Keratinocyte (primary cell): ENCODE measurements around the gene PHLDB3. TPM values are rescaled to one million over a fixed set of nuclear protein-coding genes. Genes with fewer than 3 reads are reported as not detected.
A peak's percentile ranks its signal among the peaks of the same experiment; 100 is the strongest.

Source experiments
- DNase-seq: peaks from one replicate; pipeline ENCODE4 v3.0.0-alpha.2; 2011; ENCODE audit warnings: low read depth, missing footprints, low spot score
- FAIRE-seq: peaks from 2 replicates; lab custom pipeline; 2011; peaks lifted over from hg19 to GRCh38; lab: Jason Lieb, UNC
- H2AFZ ChIP-seq: 2 replicates; pipeline ENCODE4 v1.6.0; 2012; ENCODE audit warnings: low read length, control low read depth, inconsistent platforms; ENCODE audit not compliant: control insufficient read depth
- H3K27ac ChIP-seq: 2 replicates; pipeline ENCODE4 v1.5.1; 2011; ENCODE audit warnings: low read length; ENCODE audit not compliant: control insufficient read depth, insufficient read depth
- H3K27me3 ChIP-seq: 3 replicates; pipeline ENCODE4 v1.6.0; 2011; ENCODE audit warnings: low read length; ENCODE audit not compliant: control insufficient read depth, insufficient read depth; ENCODE audit errors: extremely low read depth
- H3K36me3 ChIP-seq, 2 experiments: 2 replicates in 1 of 2; 3 replicates in 1 of 2; pipeline ENCODE4 v1.5.1; 2011; ENCODE audit warnings: low read length in 2 of 2, mild to moderate bottlenecking in 1 of 2; ENCODE audit not compliant: control insufficient read depth in 2 of 2, insufficient read depth in 2 of 2; ENCODE audit errors: extremely low read depth in 1 of 2
- H3K4me1 ChIP-seq: 3 replicates; pipeline ENCODE4 v1.5.1; 2011; ENCODE audit warnings: low read length; ENCODE audit not compliant: control insufficient read depth, insufficient read depth; ENCODE audit errors: extremely low read depth
- H3K4me2 ChIP-seq: 3 replicates; pipeline ENCODE4 v1.6.0; 2011; ENCODE audit warnings: low read depth, low read length; ENCODE audit not compliant: control insufficient read depth, insufficient read depth; ENCODE audit errors: extremely low read depth
- H3K4me3 ChIP-seq, 3 experiments: fragments of 200-600 bp in 1 of 3; sonication (generic) in 1 of 3; 2 replicates in 2 of 3; 3 replicates in 1 of 3; pipeline ENCODE4 v1.5.1; 2011 to 2016; ENCODE audit warnings: low read length in 3 of 3, mild to moderate bottlenecking in 3 of 3, control low read depth in 2 of 3, inconsistent platforms in 1 of 3, low read depth in 1 of 3, mixed read lengths in 1 of 3, mixed run types in 1 of 3, moderate library complexity in 1 of 3; ENCODE audit not compliant: control insufficient read depth in 2 of 3, insufficient read depth in 2 of 3; ENCODE audit errors: extremely low read depth in 1 of 3
- H3K79me2 ChIP-seq: 2 replicates; pipeline ENCODE4 v1.6.0; 2012; ENCODE audit warnings: low read length; ENCODE audit not compliant: control insufficient read depth, insufficient read depth
- H3K9ac ChIP-seq: 3 replicates; pipeline ENCODE4 v1.6.0; 2011; ENCODE audit warnings: low read length; ENCODE audit not compliant: control insufficient read depth, insufficient read depth; ENCODE audit errors: extremely low read depth
- H3K9me1 ChIP-seq: 3 replicates; pipeline ENCODE4 v1.6.0; 2011; ENCODE audit warnings: low read length; ENCODE audit not compliant: control insufficient read depth, insufficient read depth; ENCODE audit errors: extremely low read depth
- H3K9me3 ChIP-seq: 2 replicates; pipeline ENCODE4 v1.5.1; 2012; ENCODE audit warnings: low read depth, low read length; ENCODE audit not compliant: control insufficient read depth
- H4K20me1 ChIP-seq: 3 replicates; pipeline ENCODE4 v1.6.0; 2011; ENCODE audit warnings: low read length; ENCODE audit not compliant: control insufficient read depth, insufficient read depth; ENCODE audit errors: extremely low read depth
- EZH2 ChIP-seq: IDR thresholded peaks from one replicate; pipeline ENCODE4 v1.6.1; 2012; ENCODE audit warnings: inconsistent platforms, mild to moderate bottlenecking, low read length, moderate library complexity
- dilution Hi-C: fragments of 300-500 bp; cut with MboI; formaldehyde crosslinking; loops from one replicate; pipeline ENCODE4 v1.7.0; 2020; ENCODE audit warnings: low sequenced_read_pairs; ENCODE audit not compliant: extremely low pct_ligation_motif_present
- polyA plus RNA-seq, 5 experiments: library from polyadenylated mRNA; depleted of rRNA in 3 of 5; stranded (reverse) in 3 of 5; stranded (forward) in 1 of 5; unstranded in 1 of 5; fragments of >200 nt; gene quantifications; 1 replicate in 1 of 5; 2 replicates in 3 of 5; 3 replicates in 1 of 5; pipeline versions ENCODE4 v1.2.1 to v1.2.3, GENCODE V29; 2011 to 2012; ENCODE audit warnings: missing spikeins in 2 of 5, low read depth in 1 of 5, low replicate concordance in 1 of 5
- TF ChIP-seq, protein P1 (sequence below), 3 experiments: IDR thresholded peaks in 1 of 3; conservative IDR thresholded peaks in 1 of 3; optimal IDR thresholded peaks in 1 of 3; 2 replicates in 2 of 3; 3 replicates in 1 of 3; pipeline versions ENCODE3 to v1.5.1; 2011; ENCODE audit warnings: low read length in 3 of 3, mild to moderate bottlenecking in 3 of 3, moderate library complexity in 2 of 3, control low read depth in 1 of 3, inconsistent platforms in 1 of 3; ENCODE audit not compliant: insufficient read depth in 2 of 3; ENCODE audit errors: extremely low read depth in 1 of 3

The PHLDB3 gene
- polyA plus RNA-seq, 1 donor (not counting 4 experiments of a cell fraction or from before 2014, with no cell fraction given) = 6.7 TPM

GRCh38 chr19:43527860-43528622 lies 23.5 kb upstream of the PHLDB3 start:
- DNase-seq = no peak
- no peaks in the 10 kb centered on the region for H3K27me3 ChIP-seq
- peaks cover 44% of the 10 kb centered on the region for H3K4me1 ChIP-seq

DNA sequence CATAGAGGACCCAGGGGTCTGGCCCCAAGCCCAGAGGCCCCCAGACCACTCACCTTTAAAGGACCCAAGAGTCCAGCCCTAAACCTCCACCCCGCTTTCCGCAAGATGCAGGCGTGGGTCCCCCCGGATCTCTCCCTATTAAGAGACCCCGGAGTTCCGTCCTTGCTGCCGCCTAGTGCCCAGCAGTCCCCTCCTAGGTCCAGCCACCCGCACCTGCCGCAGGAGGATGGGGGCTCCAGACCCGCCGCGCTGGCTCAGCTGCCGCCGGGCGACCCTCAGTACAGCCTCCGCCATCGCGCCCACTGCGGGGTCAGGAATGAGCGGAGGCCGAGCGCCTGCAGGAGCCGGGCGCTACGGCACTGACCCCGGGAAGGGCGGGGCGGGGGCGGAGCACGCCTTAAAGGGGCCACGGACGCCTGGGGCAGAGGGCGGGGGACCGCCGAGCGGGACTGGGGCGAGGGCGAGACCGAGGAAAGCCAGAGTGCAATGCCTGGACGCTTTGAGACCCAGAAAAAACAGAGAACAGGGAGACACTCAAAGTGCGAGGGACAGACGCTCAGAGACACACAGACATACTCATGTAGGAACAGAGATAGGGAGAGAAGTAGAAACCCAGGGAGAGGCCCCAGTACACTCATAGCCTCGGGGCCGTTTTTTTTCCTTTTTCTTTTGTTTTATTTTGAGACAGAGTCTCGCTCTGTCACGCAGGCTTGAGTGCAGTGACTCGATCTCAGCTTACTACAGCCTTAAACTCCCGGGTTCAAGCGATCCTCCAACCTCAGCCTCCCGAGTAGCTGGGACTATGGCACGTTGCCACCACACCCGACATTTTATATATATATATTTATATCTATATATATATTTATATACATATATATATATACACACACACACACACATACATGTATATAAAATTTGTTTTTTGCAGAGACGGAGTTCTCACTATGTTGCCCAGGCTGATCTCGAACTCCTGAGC lies 22.6 kb upstream of the PHLDB3 start, which contains the start of gene ETHE1:
ETHE1 (minus strand) TSS at position 318 of the 976 bp plus-strand sequence; CDS start at position 294, 24 bp downstream.
- H2AFZ ChIP-seq = peak within 1 kb of the TSS; percentile 90
- peaks cover 3% of the 10 kb centered on the region for H4K20me1 ChIP-seq
- no peaks in the 10 kb centered on the region for H3K9me1 ChIP-seq
- peak within 1 kb of the TSS; percentile 88 for H3K9ac ChIP-seq
- FAIRE-seq (peak; percentile 20), DNase-seq (no peak)
- peaks cover 39% of the 10 kb centered on the region for H3K4me1 ChIP-seq
- dilution Hi-C loops = no loop called here
- peak within 1 kb of the TSS; percentile 95 for H3K27ac ChIP-seq
- no peaks in the 10 kb centered on the region for H3K9me3 ChIP-seq
- H3K79me2 ChIP-seq = peaks cover 50% of the 10 kb centered on the region
- peaks cover 0 to 9% of the 10 kb centered on the region in 2 experiments for H3K36me3 ChIP-seq
- TF ChIP-seq, protein P1, sequence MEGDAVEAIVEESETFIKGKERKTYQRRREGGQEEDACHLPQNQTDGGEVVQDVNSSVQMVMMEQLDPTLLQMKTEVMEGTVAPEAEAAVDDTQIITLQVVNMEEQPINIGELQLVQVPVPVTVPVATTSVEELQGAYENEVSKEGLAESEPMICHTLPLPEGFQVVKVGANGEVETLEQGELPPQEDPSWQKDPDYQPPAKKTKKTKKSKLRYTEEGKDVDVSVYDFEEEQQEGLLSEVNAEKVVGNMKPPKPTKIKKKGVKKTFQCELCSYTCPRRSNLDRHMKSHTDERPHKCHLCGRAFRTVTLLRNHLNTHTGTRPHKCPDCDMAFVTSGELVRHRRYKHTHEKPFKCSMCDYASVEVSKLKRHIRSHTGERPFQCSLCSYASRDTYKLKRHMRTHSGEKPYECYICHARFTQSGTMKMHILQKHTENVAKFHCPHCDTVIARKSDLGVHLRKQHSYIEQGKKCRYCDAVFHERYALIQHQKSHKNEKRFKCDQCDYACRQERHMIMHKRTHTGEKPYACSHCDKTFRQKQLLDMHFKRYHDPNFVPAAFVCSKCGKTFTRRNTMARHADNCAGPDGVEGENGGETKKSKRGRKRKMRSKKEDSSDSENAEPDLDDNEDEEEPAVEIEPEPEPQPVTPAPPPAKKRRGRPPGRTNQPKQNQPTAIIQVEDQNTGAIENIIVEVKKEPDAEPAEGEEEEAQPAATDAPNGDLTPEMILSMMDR (optimal IDR thresholded peaks at IDR 0.05 in 1 of 3, IDR thresholded peaks at IDR 0.05 in 1 of 3, conservative IDR thresholded peaks at IDR 0.05 in 1 of 3; ENCODE audit: extremely low read depth in 1 of 3, insufficient read depth in 2 of 3, low read length in 3 of 3) = no peak
- no peak for TF ChIP-seq EZH2
- H3K27me3 ChIP-seq = no peaks in the 10 kb centered on the region
- peak within 1 kb of the TSS; percentile 79 to 98 (median 95) for H3K4me3 ChIP-seq
- peak within 1 kb of the TSS; percentile 85 for H3K4me2 ChIP-seq

More at GRCh38 chr19:43527860-43528622, 23.5 kb upstream of the PHLDB3 start:
- Histone ChIP-seq H3K27ac (peak overlapping the region; percentile 95), H3K9me1 (no peaks in the 10 kb centered on the region), H3K9me3 (no peaks in the 10 kb centered on the region), H3K4me3 (peak overlapping the region in 1 of 3 experiments; percentile 12), H3K79me2 (peaks cover 42% of the 10 kb centered on the region), H2AFZ (no peak overlapping the region), H3K9ac (peak overlapping the region; percentile 88), H3K36me3 (peaks cover 0 to 5% of the 10 kb centered on the region in 2 experiments), H3K4me2 (peak overlapping the region; percentile 85), H4K20me1 (peaks cover 3% of the 10 kb centered on the region)
- dilution Hi-C loops = no loop called here
- TF ChIP-seq, protein P1 (optimal IDR thresholded peaks at IDR 0.05 in 1 of 3, IDR thresholded peaks at IDR 0.05 in 1 of 3, conservative IDR thresholded peaks at IDR 0.05 in 1 of 3; ENCODE audit: extremely low read depth in 1 of 3, insufficient read depth in 2 of 3, low read length in 3 of 3) = no peak
- no peak for TF ChIP-seq EZH2
- no peak for FAIRE-seq
